HTR-8/SVneo (cell line): ENCODE results near the gene NRF1.

Experiments
- DNase-seq: peaks from one replicate; pipeline ENCODE4 v3.0.0; 2011; ENCODE audit warnings: low spot score, mixed read lengths; ENCODE audit not compliant: insufficient read length
- FAIRE-seq: peaks from 2 replicates; lab custom pipeline; 2011; peaks lifted over from hg19 to GRCh38; lab: Jason Lieb, UNC

Gene NRF1

DNA sequence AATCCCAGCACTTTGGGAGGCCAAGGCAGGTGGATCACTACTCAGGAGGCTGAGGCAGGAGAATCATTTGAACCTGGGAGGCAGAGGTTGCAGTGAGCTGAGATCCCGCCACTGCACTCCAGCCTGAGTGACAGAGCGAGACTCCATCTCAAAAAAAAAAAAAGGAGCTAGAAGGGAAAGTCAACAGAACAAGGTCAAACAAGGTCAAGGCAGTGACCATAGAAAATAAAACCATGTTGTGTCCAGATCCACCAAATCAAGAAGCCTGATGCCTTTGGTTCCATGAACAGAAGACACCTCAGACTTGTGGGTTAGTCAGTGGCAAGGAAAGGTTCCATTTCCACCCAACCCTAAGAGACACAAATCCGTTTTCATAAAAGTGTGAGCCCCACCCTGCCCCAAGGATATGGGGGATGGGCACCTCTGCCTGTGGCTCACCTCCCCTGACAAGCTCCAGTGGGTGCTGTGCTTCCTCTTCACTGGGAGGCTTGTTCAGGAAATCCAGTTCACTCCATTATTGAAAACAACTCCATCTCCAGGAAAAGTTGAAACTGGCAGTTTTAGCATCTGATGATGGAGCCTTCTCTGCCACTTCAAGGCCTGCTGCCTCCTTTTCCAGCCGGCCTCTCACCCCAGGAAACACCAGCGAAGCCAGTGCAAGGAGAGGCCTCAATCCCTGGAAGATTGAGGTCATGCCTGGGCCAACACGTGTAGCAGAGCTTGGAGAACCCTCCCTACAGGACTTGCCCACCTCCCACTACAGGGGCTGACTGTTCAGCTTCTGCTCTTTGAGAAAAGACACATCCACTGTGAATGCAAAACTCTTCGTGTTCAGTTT lies 152.9 kb downstream of the NRF1 start:
- no peak for DNase-seq
- FAIRE-seq = no peak

DNA sequence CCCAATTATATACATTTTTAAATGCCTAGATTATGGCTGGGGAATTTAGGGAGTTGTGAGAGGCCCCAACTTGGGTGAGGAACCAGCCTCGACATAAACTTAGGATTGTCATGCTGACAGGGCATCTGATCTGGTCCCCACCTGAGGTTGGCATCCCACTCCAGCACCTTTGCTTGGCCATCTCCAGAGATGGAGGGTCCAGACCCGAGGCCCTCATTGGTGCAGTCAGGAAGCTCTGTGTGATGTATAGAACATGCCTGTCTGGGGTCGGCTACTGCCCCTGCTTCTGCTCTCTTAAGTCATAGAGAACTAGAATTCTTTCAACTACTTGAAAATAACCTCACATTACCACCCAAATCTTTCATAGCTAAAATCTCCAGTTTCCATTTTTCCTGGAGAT lies 153.8 kb downstream of the NRF1 start:
- FAIRE-seq = no peak
- DNase-seq = no peak

DNA sequence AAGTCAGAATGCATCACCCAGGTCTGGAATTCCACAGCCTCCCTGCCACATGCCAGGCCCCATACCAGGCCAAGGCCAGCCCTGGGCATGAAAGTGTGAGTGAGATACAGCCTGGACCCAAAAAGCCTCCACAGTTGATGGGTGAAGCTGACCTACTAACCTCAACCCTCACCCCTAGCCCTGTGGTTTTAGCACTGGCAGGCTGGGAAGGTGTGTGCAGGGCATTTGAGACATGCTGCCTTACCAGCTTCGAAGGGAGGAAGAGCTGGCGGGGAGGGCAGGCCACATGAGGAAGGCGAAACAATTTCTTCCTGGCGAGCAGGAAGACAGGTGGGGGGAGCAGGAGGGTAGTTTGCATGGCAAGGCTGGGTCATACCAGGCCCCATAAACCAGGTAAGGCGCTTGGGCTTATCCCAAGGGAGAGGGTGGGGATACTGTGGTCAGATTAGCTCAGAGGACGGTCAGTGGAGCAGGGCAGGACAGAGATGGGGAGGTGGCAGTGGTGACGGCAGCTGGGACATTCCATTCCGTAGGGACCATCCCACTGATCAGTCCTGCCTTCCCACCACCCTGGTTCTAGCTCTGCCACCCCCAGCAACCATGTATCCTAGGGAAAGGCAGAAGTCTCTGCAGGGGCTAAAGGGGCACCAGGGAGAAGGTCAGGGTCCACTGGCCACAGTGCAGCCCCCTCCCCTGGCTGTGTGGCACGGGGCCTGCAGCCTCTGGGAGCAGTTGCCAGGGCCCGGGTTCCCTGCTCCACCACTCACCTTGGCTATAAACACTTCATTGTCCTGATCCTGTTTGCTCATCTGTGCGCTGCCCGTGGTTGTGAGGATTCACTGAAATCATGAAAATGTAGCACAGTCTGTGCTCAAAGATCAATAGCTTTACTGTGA lies 155.8 kb downstream of the NRF1 start:
- FAIRE-seq (no peak), DNase-seq (no peak)

DNA sequence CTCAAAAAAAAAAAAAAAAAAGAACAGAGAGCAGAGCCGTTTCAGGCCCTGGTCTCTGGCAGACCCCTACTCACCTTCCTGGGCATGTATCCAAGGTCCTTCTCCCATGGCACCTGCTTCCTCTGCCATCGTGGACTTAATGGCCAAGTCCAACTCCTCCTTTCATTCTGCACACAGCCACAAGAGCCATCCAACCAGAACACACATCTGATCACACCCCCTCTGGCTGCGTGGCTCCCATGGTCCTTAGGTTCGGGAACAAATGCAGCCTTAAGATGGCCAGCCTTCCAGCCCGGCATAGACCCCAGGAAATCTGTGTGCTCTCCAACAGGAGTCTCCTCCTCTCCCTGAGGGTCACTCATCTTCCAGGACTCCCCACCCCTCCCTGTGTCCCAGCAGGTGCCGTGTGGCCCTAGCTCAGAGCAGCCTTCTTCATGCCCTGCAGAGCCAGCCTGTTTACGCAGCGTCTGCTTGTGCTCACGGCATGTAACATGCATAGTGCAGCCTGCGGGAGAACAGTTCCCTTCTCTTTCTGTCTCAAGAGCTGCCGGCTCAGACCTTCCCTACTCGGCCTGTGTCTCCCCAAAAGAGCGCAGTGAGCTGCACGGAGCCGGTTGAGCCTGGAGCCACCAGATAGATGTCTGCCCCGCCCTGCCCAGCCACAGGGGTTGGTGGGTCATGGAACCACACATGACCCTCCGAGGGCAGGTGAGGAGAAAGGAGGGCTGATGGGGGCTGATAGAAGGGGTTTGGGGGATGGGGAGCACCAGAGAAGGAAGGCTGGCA lies 157.3 kb downstream of the NRF1 start:
- no peak for DNase-seq

DNA sequence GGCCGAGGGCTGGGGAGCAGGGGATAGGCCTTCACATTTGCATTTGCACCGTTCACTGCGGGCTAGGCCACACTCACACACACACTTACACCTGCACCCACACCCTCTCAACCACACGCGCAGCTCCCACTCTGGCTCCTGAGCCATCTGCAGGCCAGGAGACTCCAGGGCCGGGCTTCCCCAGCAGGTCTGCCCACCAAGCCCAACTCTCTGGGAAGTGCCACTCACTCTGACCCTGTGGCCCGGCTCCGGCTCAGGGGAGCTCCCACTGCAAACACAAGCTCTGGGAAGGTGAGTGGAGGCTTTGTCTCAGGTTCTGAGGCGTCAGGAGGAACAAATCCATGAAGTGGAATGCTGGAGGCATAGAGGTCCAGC lies 157.9 kb downstream of the NRF1 start:
- DNase-seq (no peak), FAIRE-seq (no peak)

More for the DNA sequence above, 157.3 kb downstream of the NRF1 start:
- no peak for FAIRE-seq

DNA sequence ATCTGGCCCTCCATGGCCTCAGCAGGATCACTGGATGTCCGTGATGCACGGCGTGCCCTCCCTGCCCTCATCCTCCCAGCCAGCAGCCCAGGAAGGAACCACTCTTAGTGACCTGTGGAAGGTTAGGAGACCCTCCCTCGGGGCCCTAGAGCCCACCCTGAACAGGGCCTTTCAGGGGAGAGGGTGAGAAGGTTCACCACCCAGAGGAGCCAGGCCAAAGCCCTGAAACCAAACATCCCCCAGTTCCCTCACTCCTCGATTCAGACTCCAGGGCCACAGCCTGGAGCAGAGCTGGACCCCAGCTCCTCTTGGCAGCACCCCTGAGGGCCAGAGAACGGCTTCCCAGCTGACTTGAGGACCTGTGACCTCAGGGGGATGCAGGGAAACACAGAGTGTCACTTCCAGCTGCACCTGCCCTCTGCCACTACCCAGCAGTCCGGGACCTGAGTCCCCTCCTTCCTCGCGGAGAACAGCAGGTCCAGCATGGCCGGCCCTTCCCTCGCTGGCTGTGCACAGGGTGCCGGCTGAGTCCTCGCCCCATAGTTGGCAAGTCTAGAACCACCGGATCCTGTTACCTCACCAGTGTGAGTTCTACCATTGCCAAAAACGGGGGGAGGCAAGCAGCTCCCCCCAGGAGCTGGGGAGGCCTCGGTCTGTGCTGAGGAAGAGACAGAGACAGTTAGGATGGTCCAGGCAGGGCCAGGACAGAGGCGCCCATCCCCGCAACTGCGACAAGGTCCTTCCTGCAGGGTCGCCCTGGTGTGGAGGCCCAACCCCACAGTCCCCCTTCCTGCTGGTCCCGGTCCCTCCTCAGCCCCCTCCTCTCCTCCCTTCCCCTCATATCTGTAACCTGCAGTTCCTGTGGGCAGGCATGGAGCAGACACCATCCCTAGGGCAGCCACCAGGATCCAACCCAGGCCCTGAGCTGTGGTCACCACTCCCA lies 158.6 kb downstream of the NRF1 start:
- FAIRE-seq = no peak
- DNase-seq = no peak

DNA sequence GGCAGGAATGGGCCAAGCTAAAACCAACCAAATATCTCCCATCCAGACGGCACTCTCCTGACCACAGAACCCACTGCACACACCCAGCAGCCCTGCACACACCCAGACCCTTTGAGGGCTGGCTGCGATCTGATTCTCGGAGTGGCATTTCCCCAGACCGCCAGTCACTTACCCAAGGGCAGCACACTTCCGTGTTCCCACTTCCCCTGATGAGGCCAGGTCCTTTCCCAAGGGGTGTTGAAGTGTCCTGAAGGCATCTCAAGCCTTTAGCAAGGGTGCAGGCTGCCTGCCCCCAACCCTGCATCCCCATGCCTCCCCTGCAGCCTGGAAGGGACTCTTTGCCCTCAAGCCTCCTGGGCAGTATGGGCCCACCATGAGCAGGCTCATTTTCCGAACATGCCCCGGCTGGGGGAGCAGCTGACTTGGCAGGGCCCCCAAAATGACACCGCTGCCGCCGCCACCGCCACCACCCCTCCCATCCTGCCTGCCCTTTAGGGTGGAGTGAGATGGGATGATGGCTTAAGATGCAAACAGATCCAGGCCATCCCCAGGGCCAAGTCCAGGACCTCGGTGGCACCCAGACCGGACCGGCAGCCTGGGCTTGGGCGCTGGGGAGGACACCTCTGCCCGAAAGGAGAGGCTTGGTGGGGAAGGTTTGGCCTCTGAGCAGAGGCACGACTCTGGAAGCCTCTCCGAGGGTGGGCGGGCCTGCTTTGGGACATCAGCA lies 159.8 kb downstream of the NRF1 start:
- DNase-seq (no peak), FAIRE-seq (no peak)

DNA sequence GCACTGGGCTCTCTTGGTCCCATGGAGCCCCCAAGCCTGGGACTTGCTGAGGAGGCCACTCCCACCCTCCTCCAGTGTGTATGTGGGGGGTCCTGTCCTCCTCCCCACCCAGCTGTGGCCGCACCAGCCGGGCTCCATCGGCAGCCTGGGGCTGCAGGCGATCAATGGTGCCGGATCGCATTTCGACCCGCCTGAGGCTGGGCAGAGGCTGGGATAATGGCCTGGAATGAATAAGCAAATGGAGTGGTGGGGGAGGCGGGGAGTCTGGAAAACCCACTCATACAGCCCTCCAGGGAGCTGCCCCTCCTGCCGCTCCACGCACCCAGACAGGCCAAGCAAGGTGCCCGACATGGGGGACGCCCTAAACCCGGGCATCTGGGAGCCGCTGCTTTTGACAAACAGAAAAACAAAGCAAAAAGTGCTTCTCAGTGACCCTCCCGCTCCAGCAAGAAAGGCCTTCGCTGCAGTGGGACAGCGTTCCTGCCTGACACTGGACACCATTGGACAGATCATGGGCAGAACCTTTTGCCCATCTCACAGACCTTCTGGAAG lies 160.5 kb downstream of the NRF1 start:
- no peak for FAIRE-seq

DNA sequence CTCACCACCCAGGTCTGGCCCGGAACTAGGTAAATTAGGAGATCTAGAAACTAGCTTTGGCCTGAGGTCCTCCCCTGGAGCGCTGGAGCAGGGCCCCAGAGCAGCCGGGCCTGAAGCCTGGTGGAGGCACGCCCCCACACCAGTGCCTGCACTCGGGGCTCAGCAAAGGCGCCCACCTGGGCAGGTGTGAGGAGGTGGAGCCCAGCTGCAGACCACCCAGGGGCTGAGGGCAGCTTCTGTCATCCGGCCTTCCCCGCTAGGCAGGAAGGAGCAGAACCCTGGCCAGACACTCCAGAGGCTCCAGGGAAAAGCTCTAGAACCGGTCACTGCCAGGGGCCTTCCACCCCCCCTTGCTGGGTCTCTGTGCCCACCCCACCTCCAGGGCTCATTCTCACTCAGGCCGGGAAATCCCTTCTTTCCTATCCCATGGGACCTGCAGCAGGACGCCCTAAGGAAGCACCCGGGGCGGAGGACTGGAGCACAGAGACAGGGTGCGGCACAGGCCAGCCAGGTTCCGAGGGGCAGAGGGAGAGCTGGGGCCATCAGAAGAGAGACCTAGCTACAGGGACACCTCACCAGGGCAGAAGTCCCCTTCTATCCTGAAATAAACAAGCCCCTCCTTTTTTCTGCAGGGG lies 161.2 kb downstream of the NRF1 start:
- DNase-seq = no peak
- no peak for FAIRE-seq

More for the DNA sequence above, 160.5 kb downstream of the NRF1 start:
- DNase-seq = no peak

DNA sequence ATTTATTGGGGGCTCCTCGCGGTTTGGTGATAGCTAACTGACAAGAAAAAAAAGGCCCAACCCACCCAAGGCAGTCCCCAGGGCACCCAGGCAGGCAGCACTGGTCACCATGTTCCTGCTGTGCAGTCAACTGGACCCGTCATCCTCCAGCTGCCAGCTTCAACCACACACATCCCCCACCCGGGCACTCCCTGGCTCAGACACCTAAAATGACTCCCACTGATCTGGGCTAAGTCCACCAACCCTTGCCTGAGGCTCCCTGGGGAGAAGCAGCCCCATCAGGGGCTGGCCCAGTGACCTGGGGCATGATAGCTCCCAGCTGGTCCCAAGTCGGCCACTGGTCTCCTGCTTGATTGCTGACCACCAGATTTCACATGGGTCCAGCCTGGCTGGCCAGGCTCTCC lies 161.8 kb downstream of the NRF1 start:
- FAIRE-seq (no peak), DNase-seq (no peak)

DNA sequence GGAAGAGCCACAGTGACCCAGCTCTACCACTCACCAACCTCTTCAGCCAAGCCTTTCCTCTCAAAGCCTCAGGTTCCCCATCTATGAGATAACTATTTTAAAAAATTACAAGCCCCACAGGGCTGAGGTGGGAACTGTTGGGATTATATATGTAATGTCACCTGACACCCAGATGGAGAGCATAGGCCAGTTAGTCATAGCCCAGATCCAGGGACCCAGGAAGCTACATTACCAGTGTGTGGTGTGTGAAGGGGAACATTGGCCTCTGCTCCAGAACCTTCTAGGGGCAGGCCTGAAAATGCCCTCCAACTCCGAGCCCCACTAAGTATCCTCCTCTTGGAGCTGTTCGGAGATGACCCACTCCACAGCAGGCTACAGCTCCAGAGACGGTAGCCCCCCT lies 162.4 kb downstream of the NRF1 start:
- FAIRE-seq = no peak
- peak; percentile 41 for DNase-seq

DNA sequence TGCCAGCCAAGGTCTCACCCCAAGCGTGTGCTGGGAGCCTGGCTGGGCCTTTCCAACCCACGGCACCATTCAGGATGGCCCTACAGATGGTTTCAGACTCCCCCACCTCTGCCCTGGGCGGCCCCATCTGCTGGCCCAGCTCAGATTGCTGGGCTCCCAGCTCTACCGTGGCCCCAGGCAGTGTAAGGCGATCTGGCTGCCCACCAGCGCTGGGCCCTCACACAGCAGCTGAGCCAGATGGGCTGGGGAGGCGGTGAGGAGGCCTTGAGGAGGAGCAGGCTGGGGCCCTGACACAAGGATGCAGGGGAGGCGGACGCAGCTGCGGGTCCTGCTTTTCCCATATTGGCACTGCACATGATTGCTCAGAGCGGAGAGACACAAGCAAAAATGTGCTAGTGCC lies 162.8 kb downstream of the NRF1 start:
- peak; percentile 28 for DNase-seq
- no peak for FAIRE-seq

DNA sequence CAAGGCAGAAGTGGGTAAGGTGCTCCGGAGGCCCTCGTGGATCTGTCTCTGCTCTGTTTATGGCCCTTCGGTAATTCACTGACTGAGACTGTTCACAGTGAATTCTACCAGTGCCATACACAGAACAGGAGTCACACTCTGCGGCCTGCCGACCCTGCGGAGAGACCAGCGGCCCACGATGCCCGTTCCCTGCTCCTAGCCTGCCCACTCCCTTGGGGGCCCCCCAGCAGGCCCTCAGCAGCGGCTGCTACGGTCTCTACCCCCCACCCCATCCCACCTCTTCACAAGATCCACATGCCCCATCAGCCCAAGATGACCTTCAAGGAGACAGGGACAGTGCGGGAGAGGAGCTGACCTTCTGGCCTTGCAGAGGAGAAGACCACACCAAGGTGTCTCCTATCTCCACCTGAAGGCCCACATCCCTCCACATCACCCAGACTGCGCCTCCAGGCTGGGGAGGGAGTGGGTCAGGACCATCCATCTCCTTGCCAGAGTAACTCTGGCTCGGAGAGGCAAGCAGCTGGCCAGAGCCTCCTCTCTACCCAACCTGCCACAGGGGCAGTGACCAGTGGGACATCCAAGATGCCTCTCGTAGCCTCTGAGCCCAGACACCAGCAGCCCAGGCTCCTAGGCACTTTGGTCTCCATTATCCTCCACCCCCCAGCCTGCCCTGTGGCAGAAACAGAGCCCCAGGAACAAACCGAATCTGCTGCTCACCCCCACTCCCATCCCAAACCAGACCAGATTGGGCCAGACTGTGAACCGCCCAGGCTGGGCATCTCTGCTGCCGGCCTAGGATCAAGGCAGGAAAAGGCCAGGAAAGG lies 163.6 kb downstream of the NRF1 start:
- DNase-seq = no peak
- FAIRE-seq = no peak

DNA sequence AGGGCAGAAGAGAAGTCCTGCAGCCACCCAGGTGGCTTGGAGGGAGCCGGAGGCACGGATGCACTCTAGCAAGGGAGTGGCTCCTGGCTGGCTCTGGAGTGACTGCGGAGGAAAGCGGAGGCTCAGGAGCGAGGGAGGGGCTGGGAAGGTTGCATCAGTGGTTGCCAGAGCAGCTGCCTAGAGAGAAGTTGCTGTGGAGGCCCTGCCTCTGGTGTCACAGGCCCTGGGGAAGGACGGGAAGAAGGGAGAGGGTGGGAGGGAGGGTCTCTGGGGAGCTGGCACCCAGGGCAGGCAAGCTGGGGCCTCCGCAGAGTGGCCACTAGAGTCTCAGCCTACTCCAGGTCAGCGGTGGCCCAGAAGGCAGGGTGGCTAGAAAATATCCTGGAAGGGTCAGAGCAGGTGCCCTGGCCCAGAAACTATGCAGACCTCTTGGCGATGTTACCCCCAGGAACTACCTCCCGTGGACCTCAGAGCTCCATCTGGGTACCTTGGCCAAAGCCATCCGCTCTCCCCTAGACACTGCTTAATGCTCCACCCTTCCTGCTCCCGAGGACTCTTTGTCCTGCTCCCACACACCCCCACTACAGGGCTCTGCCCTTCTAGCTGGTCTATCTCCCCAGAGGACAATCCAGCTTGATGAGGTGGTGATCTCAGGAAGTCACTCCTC lies 164.3 kb downstream of the NRF1 start:
- DNase-seq (no peak), FAIRE-seq (no peak)

DNA sequence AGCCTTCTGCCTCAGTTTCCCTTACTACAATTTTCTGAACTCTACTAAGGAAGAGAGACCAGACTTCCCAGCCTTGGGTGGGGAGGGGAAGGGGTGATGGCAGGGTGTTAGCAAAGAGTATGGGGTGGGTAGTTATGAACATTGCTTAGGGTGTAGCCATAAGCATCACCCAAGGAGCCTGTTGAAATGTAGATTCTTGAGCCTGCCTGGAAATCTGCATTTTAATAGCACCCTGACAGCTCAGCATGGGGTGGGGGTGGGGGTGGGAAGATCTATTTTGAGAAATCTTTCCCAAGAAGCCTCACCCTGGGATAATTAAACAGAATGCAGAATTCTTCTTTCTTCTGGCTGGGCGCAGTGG lies 164.8 kb downstream of the NRF1 start:
- FAIRE-seq = no peak
- DNase-seq = no peak

DNA sequence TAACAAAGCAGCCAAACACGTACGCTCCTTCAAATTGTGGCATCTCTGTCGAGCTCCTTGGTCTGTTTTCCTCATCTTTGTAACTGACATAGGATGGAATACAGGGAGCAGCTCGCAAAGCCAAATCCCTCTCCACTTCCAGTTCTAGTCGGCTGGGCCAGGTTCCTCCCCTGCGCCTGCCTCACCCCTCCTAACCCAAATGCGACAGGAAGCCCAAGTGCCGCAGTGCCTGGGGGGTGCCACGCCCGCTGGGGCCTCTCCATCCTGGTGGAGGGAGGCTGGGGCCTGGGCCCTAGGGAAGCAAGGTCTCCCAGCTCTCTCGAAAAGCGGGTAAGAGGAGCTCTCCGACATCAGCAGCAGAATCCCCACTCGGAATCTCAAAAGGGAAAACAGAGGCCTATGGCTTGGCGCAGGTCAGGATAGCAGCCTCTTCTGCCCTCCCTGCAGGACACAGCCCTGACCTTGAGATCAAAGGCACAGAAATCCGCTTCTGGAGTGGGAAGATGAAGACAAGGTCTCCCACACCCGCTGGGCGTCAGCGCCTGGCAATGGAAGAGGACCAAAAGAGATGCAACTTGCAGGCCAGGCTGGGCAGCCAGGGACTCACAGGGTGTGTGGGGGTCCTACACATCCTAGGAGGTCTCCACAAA lies 165.8 kb downstream of the NRF1 start:
- FAIRE-seq (no peak), DNase-seq (no peak)
